Brain microvascular endothelial cell (primary cell): Measurements from ENCODE around the gene BMP7.
"Not testable (repeated sequence)": the region's sequence is repeated elsewhere in the genome, so short reads cannot be mapped to it uniquely, and the experiment has no call there.

Experiments
- DNase-seq: peaks from one replicate; pipeline ENCODE4 v3.0.0-alpha.2; 2020
- H3K27ac ChIP-seq: fragments of 250-450 bp; sonication (Bioruptor Pico); 2 replicates; pipeline ENCODE4 v1.5.1; 2020; ENCODE audit warnings: mild to moderate bottlenecking, moderate library complexity
- H3K27me3 ChIP-seq: fragments of 250-450 bp; sonication (Bioruptor Pico); replicated peaks from 2 replicates; pipeline ENCODE4 v1.5.1; 2020; ENCODE audit warnings: mild to moderate bottlenecking
- H3K36me3 ChIP-seq: fragments of 250-450 bp; sonication (Bioruptor Pico); replicated peaks from 2 replicates; pipeline ENCODE4 v1.5.1; 2020; ENCODE audit warnings: mild to moderate bottlenecking
- H3K4me3 ChIP-seq: 2 replicates; pipeline ENCODE4 v1.5.1; 2011; ENCODE audit warnings: low read depth, mild to moderate bottlenecking, control low read depth, low read length, moderate library complexity
- in situ Hi-C: cut with HindIII; loops from 2 replicates; pipeline ENCODE4 v1.10.0; 2017; ENCODE audit warnings: low sequenced_read_pairs, low pct_ligation_motif_present
- TF ChIP-seq, protein P1 (sequence below): IDR thresholded peaks from 2 replicates; pipeline ENCODE4 v1.5.1; 2011; ENCODE audit warnings: low read depth, mild to moderate bottlenecking, moderate library complexity, low read length, control low read depth, inconsistent platforms; ENCODE audit errors: missing control alignments

Gene BMP7

DNA sequence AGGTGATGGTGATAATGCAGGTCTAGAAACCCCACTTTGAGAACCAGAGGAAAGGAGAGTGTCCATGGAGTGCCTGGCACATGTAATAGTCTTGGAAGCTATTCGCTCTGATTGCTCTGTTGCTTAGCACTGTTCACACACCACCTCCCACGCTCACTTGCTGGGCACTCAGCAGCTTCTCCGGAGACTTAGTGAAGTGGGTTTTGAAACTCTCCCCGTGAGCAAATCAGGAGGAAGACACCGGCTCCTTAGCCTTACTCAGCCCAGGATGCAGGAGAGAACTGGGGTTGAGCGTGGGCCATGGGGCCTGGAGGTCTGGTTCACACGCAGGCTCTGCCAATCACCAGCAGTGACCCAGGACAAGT, 22.2 kb downstream of the BMP7 start:
- H3K27me3 ChIP-seq, result no peaks in the 10 kb centered on the region
- no peak for DNase-seq
- in situ Hi-C loops, result no loop called here
- H3K4me3 ChIP-seq, result no peak overlapping the region
- no peaks in the 10 kb centered on the region for H3K36me3 ChIP-seq
- H3K27ac ChIP-seq, result no peak overlapping the region
- TF ChIP-seq, protein P1, sequence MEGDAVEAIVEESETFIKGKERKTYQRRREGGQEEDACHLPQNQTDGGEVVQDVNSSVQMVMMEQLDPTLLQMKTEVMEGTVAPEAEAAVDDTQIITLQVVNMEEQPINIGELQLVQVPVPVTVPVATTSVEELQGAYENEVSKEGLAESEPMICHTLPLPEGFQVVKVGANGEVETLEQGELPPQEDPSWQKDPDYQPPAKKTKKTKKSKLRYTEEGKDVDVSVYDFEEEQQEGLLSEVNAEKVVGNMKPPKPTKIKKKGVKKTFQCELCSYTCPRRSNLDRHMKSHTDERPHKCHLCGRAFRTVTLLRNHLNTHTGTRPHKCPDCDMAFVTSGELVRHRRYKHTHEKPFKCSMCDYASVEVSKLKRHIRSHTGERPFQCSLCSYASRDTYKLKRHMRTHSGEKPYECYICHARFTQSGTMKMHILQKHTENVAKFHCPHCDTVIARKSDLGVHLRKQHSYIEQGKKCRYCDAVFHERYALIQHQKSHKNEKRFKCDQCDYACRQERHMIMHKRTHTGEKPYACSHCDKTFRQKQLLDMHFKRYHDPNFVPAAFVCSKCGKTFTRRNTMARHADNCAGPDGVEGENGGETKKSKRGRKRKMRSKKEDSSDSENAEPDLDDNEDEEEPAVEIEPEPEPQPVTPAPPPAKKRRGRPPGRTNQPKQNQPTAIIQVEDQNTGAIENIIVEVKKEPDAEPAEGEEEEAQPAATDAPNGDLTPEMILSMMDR, result no peak

DNA sequence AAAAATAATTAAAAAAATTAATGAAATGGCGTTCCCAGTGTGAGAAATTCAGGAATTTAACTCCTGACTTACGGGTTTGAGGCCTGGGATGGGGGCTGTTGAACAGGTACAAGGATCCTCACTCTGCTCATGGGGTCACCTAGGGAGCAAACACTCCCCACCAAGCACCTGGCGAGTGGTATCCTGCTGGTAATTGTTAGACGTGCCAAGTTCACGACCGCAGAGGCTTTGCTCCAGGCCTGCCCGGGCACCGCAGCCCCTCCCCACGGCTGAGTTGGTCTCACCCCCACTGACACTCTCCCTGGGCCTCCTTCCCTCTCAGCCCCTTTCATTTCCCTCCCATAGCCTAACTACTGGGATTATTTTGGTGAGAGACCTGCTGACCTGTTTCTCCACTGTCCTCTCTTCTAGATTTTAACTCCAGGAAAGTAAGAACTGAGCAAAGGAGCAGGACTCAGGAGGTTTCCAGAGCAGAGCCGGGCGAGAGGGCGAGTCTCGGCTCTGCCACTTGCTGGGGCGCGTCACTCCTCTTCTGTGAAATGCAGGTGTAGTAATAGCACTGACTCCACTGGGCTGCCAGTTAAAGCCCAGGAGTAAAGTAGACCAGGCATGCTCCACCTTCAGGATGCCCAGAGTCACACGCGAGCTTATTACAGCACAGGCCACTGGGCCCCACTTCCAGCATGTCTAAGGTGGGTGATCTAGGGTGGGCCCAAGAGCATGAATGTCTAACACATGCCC, 22.8 kb downstream of the BMP7 start:
- DNase-seq, result no peak
- H3K27ac ChIP-seq, result no peak overlapping the region
- H3K4me3 ChIP-seq, result no peak overlapping the region
- H3K36me3 ChIP-seq, result no peaks in the 10 kb centered on the region
- TF ChIP-seq, protein P1, result no peak
- in situ Hi-C loops, result no loop called here
- no peaks in the 10 kb centered on the region for H3K27me3 ChIP-seq

DNA sequence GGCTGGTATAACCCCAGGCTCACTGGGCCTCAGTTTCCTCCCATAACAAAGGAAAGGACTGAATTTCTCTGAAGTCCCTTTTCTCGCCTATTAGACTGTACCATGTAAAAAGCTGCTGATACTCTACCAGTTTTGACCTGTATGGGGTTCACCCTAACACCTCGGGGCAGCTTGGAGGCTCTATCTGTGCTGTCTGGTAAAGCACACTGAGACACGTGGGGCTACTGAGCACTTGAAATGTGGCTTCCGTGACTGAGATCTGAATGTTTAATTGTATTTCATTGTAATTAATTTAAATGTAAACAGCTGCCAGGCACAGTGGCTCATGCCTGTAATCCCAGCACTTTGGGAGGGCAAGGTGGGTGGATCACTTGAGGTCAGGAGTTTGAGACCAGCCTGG, 24.0 kb downstream of the BMP7 start:
- TF ChIP-seq, protein P1, result no peak
- no peaks in the 10 kb centered on the region for H3K27me3 ChIP-seq
- H3K4me3 ChIP-seq, result no peak overlapping the region
- no peaks in the 10 kb centered on the region for H3K36me3 ChIP-seq
- no peak overlapping the region for H3K27ac ChIP-seq
- no peak for DNase-seq
- in situ Hi-C loops, result no loop called here

DNA sequence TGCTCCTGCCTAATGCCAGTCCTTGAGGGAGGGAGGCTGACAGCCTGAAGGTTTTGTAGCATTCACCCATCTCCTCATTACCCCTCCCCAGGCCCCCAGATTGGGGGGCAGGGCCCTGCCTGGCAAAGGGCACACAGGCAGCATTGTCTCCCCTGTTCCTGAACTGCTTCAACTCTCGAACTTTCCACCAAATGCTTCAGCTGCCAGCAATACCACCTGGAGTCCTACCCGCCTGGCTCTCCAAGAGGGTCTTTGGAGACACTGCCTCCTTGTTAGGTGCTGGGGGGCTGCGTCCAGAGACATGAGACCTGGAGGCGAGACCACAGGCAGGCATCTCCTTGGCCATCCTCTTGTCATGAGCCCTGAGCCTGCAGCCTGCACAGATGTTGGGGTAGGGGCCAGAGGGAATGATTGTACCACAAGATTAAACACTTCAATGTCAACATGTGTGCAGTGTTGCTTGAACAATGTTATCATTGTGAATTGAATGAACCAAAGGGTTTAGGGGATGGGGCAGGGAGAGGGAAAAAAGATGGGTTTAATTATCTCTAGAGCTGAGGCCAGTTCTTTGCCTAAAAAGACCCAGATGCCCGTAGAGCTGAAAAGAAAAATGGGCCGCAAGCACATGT, 25.0 kb downstream of the BMP7 start:
- H3K4me3 ChIP-seq, result no peak overlapping the region
- in situ Hi-C loops, result no loop called here
- H3K27me3 ChIP-seq, result no peaks in the 10 kb centered on the region
- no peaks in the 10 kb centered on the region for H3K36me3 ChIP-seq
- TF ChIP-seq, protein P1, result no peak
- no peak overlapping the region for H3K27ac ChIP-seq
- DNase-seq, result no peak

DNA sequence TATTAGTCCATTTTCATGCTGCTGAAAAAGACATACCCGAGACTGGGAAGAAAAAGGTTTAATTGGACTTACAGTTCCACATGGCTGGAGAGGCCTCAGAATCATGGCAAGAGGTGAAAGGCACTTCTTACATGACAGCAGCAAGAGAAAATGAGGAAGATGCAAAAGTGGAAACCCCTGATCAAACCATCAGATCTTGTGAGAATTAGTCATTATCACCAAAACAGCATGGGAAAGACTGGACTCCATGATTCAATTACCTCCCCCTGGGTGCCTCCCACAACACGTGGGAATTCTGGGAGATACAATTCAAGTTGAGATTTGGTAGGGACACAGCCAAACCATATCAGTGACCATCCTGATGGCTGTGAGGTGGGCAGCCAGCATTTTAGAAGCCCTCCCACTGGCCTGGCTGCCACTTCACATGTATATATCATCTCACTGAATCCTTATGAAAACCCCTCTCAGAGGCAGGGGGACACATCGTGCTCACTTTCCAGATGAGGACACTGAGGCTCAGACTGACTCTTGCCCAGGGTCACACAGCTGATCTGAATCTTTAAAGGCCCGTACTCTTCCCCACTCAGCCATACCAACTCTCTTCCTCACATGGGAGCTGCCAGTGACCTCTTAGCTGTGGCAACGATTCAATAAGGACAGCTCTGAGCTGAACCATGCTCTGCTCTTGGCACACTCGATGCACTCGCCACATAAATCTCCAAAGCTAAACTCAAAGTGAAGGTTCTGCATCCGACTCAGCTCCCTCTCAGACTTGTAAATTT, 25.7 kb downstream of the BMP7 start:
- Histone ChIP-seq H3K36me3 (no peaks in the 10 kb centered on the region), H3K27ac (no peak overlapping the region), H3K27me3 (no peaks in the 10 kb centered on the region), H3K4me3 (no peak overlapping the region)
- TF ChIP-seq, protein P1, result no peak
- in situ Hi-C loops, result no loop called here
- DNase-seq, result no peak

DNA sequence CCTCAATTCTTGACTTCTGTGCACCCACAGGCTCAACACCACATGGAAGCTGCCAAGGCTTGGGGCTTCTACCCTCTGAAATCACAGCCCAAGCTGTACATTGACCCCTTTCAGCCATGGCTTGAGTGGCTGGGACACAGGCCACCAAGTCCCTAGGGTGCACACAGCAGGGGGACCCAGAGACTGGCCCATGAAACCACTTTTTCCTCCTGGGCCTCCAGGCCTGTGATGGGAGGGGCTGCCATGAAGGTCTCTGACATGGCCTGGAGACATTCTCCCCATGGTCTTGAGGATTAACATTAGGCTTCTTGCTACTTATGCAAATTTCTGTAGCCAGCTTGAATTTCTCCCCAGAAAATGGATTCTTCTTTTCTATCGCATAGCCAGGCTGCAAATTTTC, 26.7 kb downstream of the BMP7 start:
- H3K36me3 ChIP-seq, H3K27ac ChIP-seq, in situ Hi-C loops, H3K27me3 ChIP-seq, DNase-seq, H3K4me3 ChIP-seq: not testable (repeated sequence)

DNA sequence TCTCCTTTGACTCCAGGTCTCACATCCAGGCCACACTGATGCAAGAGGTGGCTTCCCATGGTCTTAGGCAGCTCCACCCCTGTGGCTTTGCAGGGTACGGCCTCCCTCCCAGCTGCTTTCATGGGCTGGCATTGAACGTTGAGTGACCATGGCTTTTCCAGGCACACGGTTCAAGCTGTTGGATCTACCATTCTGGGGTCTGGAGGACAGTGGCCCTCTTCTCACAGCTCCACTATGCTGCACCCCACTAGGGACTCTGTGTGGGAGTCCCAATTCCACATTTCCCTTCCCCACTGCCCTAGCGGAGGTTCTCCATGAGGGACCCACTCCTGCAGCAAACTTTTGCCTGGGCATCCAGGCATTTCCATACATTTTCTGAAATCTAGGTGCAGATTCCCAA, 27.1 kb downstream of the BMP7 start:
- in situ Hi-C loops, H3K27me3 ChIP-seq, DNase-seq, H3K36me3 ChIP-seq, H3K27ac ChIP-seq, H3K4me3 ChIP-seq: not testable (repeated sequence)
